NCI-H2081 (cell line): Measurements from ENCODE around the gene LNX2.
"Not testable (repeated sequence)": the region's sequence is repeated elsewhere in the genome, so short reads cannot be mapped to it uniquely, and the experiment has no call there.

Experiments used
- DNase-seq, 2 experiments: peaks; one replicate each; lab custom pipeline; 2025; lab: John Stamatoyannopoulos, UW

LNX2 gene

GRCh38 chr13:27636589-27637288 is 16.4 kb upstream of the LNX2 start:
- peak; percentile 37 to 74 for DNase-seq

- no peak for DNase-seq
These were observed 14.9 kb upstream of the LNX2 start for GRCh38 chr13:27635266-27635665.

GRCh38 chr13:27634791-27635190 is 14.5 kb upstream of the LNX2 start:
- DNase-seq = no peak

- no peak for DNase-seq
These were observed 13.9 kb upstream of the LNX2 start for GRCh38 chr13:27634231-27634630.

GRCh38 chr13:27632648-27633047 is 12.3 kb upstream of the LNX2 start:
- no peak for DNase-seq

GRCh38 chr13:27632214-27632613 is 11.9 kb upstream of the LNX2 start:
- no peak for DNase-seq

- DNase-seq = no peak
These were observed 11.3 kb upstream of the LNX2 start for GRCh38 chr13:27631665-27632064.

- no peak for DNase-seq
These were observed 10.8 kb upstream of the LNX2 start for GRCh38 chr13:27631156-27631555.

GRCh38 chr13:27628766-27629165 is 8.4 kb upstream of the LNX2 start:
- DNase-seq = not testable (repeated sequence)

- DNase-seq = no peak
These were observed 7.8 kb upstream of the LNX2 start for GRCh38 chr13:27628081-27628480.

- DNase-seq = no peak
These were observed 7.1 kb upstream of the LNX2 start for GRCh38 chr13:27627380-27627779.

GRCh38 chr13:27625839-27626238 is 5.5 kb upstream of the LNX2 start:
- DNase-seq = no peak

- DNase-seq = no peak
These were observed 3.7 kb upstream of the LNX2 start for GRCh38 chr13:27624071-27624470.

GRCh38 chr13:27622881-27623280 is 2.6 kb upstream of the LNX2 start:
- no peak for DNase-seq

- DNase-seq = no peak
These were observed 1.9 kb upstream of the LNX2 start for GRCh38 chr13:27622102-27622820.

- peak; percentile 70 to 87 for DNase-seq
These were observed 1.2 kb upstream of the LNX2 start, which contains the start of gene POLR1D for GRCh38 chr13:27621366-27622101. Gene POLR1D (plus strand): TSS chr13:27621892. CDS start chr13:27621984, 92 bp downstream.

- peak in 1 of 2 experiments; percentile 74 for DNase-seq
These were observed 712 bp upstream of the LNX2 start for GRCh38 chr13:27621116-27621365.

GRCh38 chr13:27619728-27620376 is 477 bp downstream of the LNX2 start:
- peak; percentile 20 to 54 for DNase-seq

- no peak for DNase-seq
These were observed 1.1 kb downstream of the LNX2 start for GRCh38 chr13:27619093-27619727.

- no peak for DNase-seq
These were observed 2.4 kb downstream of the LNX2 start for GRCh38 chr13:27617881-27618321.

- no peak for DNase-seq
These were observed 6.7 kb downstream of the LNX2 start for GRCh38 chr13:27613628-27614027.

GRCh38 chr13:27607125-27607524 is 13.2 kb downstream of the LNX2 start:
- DNase-seq = no peak
